HUDEP-2 (cell line): ENCODE measurements around the gene FOXO3.
"Not testable (repeated sequence)": the region's sequence is repeated elsewhere in the genome, so short reads cannot be mapped to it uniquely, and the experiment has no call there.

ENCODE experiments used
- DNase-seq, 76 experiments: peaks; one replicate each; lab custom pipeline; 2025; ENCODE audit not compliant: unreplicated experiment in 76 of 76; lab: John Stamatoyannopoulos, UW

FOXO3 gene

GRCh38 chr6:108560463-108561308, at the start of gene FOXO3:
Gene FOXO3 (plus strand): TSS chr6:108560917. CDS start chr6:108561209, 292 bp downstream.
- peak in 73 of 76 experiments; percentile 29 to 92 (median 79) for DNase-seq

GRCh38 chr6:108518714-108519576, 41.8 kb upstream of the FOXO3 start:
- peak in 20 of 76 experiments; percentile 3 to 42 (median 16) for DNase-seq

- DNase-seq = no peak
Observed at GRCh38 chr6:108521616-108522107, 39.1 kb upstream of the FOXO3 start.

- no peak for DNase-seq
Observed at GRCh38 chr6:108523697-108524096, 37.0 kb upstream of the FOXO3 start.

- DNase-seq = no peak
Observed at GRCh38 chr6:108524528-108525248, 36.0 kb upstream of the FOXO3 start.

GRCh38 chr6:108526739-108527174, 34.0 kb upstream of the FOXO3 start:
- DNase-seq = peak in 13 of 76 experiments; percentile 7 to 30 (median 24)

GRCh38 chr6:108528878-108529277, 31.8 kb upstream of the FOXO3 start:
- no peak for DNase-seq

- DNase-seq = no peak
Observed at GRCh38 chr6:108531332-108531731, 29.4 kb upstream of the FOXO3 start.

GRCh38 chr6:108535114-108535742, 25.5 kb upstream of the FOXO3 start:
- DNase-seq = no peak

- not testable (repeated sequence) for DNase-seq
Observed at GRCh38 chr6:108535920-108536535, 24.7 kb upstream of the FOXO3 start.

- DNase-seq = peak in 67 of 76 experiments; percentile 19 to 81 (median 62)
Observed at GRCh38 chr6:108541843-108542759, 18.6 kb upstream of the FOXO3 start.

GRCh38 chr6:108543175-108543940, 17.4 kb upstream of the FOXO3 start:
- DNase-seq = no peak

GRCh38 chr6:108544606-108545005, 16.1 kb upstream of the FOXO3 start:
- no peak for DNase-seq

GRCh38 chr6:108546079-108547049, 14.4 kb upstream of the FOXO3 start:
- DNase-seq = no peak

- no peak for DNase-seq
Observed at GRCh38 chr6:108549241-108549640, 11.5 kb upstream of the FOXO3 start.

GRCh38 chr6:108549741-108550140, 11.0 kb upstream of the FOXO3 start:
- no peak for DNase-seq

- no peak for DNase-seq
Observed at GRCh38 chr6:108550256-108550655, 10.5 kb upstream of the FOXO3 start.
